UCSD-AML1 (cell line): ENCODE measurements around the gene OTUB2.

Experiments
- DNase-seq: peaks from one replicate; lab custom pipeline; 2025; ENCODE audit not compliant: unreplicated experiment; lab: John Stamatoyannopoulos, UW

The OTUB2 gene

DNA sequence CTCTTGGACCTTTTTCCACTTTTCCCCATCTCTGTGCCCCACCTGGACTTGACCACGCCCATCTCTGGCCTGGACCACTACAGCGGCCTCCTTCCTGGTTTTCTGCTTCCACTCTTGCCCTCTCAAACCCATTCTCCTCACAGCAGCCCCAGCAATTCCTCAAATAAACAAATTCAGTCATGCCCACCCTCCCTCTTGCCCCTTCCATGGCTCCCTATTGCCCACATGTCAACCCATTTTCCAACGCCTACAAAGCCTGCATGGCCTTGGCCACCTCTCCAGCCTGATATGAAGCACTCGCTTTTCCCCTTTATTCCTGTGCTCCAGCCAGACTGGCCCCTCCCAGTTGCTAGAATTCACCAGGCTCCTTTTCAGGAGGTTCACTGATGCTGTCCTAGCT, 5.9 kb upstream of the OTUB2 start:
- DNase-seq, result no peak

DNA sequence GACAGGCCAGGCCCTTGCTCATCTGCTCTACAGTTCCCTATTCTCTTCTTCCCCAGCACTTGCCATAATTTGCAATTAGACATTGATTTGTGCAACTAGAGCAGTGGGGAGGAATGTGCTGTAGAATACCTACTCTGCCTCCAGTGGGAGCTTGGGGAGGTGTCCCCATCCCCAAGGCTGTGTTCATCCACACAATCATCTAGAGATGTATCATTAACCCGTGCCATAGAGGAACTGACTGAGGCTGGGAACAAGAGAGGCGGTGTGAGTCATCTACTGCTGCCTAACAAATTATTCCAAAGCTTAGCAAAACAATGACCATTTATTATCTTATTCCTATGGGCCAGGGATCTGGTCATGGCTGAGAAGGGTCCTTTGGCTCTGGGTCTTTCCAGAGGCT, 5.1 kb upstream of the OTUB2 start:
- no peak for DNase-seq

DNA sequence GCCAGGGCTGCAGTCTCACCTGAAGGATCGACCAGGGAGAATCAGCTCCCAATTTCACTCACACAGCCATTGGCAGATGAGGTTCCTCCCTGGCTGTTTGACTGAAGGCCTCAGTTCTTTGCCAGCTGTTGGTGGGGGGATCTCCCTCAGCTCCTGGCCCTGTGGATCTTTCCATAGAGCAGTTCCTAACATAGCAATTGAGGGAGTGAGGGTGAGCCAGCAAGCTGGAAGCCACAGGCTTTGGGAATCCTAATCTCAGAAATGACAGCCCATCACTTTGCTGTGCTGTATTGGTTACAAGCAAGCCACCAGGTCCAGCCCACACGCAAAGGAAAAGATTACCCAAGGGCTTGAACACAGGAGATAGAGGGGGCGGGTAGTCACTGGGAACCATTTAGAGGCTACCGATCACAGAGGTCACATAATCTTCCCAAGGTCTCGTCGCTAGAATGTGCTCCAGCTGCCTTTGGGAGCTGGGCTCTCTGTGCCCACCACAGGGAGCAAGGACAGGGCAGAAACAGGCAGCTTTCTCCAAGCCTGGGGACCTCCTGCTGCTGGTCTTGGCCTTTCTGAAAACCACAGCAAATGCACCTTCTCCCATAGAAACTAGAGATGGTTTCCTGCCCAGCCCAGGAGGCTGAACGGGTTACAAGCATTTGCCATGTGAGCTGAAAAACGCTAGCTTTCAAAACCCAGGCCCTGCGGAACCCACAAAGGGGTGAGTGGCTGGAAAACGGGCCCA, 4.6 kb upstream of the OTUB2 start:
- no peak for DNase-seq

DNA sequence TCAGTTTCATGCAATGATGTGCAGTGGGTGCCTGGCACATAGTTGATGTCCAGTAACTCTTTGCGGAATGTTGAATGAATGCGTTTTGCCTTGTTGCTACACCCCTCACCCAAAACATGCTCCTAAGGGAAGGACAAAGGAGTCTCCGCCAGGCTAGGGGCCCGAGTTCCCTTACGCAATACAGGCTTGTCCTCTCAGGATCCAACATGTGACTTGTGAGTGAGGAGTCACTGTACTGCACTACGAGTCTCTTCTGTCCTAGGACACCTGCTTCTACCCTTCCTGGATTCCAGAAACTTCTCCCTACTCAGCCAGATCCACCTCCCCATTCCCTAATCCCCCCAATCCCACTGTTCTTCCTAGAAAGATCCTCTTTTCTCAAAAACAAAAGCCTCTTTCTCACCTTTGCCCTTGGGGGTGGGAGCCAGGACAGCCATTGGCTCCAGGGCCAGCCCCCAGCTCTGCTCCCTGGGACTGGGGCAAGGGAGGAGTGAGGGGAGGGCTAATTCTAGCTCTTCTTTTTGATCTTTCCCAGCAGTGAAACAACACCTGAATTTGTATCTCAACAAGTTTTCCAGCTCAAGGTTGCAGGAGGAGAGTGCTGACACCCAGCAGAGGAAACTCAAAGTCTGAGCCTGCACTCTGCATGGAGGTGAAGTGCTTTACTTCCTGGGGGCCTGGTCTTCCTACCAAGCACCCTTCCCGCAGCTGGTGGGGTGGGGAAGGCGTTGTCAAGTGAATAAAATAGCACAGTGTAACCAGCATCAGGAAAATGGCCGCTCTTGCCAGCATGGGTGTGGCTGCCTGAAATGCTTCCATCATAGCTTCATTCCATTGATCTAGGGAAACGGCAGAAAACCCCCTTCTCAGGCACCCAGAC, 3.4 kb upstream of the OTUB2 start:
- no peak for DNase-seq

DNA sequence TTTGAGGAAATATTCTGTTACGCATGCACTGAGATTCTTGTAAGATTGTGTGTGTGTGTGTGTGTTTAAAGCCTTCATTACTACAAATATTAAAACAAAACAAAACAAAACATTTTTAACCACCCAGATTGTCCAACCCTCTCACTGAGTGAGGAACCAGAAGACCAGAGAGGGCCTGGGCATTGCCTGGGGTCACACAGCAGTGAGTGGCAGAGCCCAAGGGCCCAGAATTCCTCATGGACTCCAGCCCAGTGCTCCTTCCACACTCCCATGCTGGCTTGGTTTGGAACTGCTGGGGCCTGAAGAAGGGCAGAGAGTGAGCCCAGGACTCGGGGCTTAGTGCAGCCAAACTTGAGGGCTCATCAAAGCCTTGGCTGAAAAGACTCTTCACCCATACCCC, 1.6 kb upstream of the OTUB2 start:
- no peak for DNase-seq

DNA sequence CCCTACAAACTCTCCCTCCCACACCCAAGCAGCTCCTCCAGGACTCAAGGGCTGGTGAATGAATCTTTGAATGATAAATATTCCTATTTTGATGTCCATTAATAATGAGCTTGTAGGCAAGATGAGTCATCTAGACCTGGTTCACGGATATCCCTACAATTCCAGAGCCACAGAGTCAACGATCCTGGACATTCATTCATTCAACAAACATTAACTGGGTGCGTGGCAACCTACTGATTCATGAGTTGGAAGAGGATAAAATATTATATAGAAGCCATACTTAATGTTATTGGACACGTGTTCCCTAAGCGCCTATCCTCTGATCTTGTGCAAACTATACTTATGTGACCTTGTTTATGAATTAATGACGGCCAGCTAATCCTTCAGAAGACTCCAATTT, 420 bp upstream of the OTUB2 start:
- no peak for DNase-seq

DNA sequence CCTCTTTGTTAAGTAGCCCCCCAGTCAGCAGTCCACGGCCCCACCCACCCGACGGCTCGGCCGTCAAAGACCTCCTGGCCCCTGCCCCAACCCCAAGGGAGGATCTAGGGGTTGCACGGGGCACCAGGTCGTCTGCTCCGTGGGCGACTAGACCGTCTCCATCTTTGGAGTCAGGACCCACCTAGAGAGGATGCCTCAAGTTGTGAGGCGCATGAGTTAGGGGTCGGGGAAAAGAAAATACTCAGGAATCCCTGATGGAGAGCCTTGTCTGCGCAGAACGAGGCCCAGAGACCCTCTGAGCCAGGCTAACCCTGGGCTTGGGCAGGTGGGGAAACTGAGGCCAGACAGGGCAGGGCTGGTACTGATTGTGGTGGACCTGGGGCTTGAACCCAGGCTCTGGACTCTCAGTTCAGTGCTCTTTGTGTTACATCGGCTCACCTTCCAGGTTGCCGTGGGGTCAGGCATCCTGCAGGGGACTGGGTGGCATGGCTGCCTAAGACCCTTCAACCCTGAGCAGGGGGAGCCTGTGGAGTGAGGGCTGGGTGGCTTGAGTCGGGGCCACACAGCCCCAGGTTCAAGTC, 839 bp downstream of the OTUB2 start:
- DNase-seq, result no peak

DNA sequence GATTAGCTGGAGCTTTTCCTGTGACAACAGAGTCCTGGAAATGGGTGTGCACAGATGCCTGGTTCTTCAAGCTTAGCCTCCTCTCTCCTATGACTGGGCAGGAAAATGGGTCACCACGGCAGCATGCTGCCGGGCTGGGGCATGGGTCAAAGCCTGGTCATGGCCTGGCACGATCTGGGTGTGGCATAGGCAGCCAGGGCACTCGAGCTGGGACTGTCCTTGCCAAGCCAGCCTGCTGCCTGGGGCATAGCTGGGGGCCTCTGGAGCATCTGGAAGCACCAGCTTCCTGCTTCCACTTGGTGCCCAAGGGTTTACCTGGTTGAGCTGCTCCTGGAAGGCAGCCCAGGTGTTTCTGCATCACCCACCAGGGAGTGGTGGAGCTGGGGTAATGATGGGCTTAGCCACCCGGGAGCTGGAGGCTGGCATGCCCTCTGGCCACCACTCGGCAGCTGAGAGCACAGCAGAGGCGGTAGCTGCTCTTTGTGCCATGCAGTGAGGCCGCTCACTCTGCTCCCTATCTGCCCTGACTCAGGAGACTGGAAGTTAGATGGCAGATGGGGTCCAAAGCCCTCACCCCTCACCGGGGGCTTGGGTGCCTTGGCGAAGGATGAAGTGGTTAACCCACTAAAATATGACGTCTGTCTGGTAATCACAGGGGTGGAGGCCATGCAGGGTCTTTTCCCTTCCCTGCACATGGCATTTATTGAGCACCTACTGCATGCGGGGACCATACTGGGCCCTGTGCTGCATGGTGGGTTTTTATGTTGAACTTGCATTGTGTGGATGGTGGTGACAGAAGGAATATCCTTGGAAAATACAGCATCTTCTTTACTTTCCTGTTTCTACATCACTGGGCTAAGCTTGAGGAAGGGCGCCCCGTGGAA, 1.7 kb downstream of the OTUB2 start:
- DNase-seq, result no peak

DNA sequence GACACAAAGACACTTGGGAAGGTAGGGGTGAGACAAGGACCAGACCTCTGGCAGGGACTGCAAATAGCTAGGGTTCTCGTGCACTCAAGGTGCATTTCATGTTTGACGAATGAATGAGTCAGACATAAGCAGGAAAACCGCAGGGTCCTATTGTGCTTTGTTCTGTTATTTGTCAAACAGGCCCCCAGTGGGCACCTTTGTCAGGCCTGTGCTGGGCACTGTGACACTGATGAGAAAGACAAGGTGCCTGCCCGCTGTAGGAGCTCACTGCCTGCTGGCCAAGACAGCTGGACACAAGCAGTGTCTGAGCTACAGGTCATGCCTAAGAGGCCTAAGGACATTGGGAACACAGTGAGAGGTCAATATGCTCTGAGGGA, 2.3 kb downstream of the OTUB2 start:
- DNase-seq, result peak; percentile 40

DNA sequence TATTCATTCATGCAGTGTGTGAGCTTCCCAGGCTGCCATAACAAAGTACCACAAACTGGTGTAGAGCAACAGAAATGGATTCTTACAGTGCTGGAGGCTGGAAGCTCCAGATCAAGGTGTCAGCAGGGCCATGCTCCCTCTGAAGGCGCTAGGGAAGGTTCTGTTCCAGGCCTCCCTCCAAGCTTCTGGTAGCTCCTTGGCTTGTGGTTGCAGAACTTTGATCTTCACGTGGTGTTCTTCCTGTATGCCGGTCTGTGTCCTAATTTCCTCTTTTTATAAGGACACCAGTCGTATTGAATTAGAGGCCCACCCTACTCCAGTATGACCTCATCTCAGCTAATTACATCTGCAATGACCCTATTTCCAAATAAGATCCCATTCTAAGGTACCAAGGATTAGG, 3.1 kb downstream of the OTUB2 start:
- no peak for DNase-seq

DNA sequence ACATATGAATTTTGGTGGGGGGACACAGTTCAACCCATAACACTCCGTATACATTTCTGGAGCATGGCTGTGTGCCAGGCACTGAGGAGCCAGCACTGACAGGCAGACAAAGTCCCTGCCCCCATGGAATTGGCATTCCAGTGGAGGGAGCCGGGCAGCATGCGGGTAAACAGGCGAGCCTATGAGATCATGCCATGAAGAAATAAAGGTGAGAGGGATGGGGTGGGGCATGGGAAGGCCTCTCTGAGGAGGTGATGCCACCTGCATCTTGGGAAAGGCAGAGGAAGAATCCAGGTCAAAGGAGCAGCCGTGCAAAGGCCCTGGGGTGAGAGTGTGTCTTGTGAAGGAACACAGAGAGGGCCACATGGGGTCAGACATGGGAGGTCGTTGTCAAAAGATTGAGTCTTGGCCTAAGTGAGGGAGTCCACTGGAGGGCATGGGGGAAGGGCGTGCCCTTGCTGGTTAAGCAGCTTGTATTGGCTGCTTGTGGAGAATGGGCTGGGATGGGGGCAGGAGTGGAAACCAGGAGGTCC, 3.6 kb downstream of the OTUB2 start:
- no peak for DNase-seq

DNA sequence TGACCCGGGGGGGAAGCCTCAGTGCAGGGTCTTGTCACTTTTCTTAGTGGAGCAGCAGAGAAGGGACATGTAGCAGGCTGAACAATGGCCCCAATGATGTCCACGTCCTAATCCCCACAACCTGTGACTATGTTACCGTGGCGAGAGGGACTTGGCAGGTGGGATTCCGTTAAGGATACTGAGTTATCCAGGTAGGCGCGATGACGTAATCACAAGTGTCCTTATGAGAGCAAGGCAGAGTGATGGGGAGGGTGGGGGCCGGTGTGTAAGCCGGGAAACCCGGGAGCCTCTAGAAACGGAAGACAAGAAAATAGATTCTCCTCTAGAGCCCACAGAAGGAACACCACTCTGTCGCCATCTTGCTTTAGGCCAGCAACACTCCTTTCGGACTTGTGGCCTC, 4.4 kb downstream of the OTUB2 start:
- no peak for DNase-seq

DNA sequence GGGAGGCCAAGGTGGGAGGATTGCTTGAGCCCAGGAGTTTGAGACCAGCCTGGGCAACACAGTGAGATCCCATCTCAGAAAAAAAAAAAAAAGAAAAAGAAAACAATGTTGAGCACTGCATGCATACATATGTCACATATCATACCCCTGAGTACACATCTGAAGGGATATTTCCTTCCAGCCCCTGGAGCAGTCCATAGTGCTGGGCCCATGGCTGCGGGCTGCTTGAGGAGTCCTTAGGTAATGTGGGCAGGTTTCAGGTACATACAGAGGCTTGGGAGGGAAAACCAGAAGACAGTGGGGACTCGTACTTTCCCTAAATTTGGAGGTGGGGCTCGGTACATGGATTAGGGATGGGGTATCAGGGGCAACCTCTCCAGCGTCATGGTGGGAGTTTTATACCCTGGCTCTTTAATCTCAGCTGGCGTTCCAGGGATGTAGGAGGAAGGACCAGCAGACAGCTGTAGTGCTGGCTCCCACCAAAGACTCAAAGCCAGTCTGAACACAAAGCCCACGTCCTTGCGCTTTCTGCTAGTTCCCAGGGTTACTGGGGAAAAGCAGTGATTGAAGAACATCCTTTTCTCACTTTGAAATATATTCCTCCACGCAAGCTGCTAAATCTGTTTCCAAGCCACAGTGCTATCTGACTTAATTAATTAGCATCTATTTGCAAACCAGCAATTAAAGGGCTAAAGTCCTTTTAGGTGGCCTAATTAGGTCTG, 5.2 kb downstream of the OTUB2 start:
- no peak for DNase-seq

DNA sequence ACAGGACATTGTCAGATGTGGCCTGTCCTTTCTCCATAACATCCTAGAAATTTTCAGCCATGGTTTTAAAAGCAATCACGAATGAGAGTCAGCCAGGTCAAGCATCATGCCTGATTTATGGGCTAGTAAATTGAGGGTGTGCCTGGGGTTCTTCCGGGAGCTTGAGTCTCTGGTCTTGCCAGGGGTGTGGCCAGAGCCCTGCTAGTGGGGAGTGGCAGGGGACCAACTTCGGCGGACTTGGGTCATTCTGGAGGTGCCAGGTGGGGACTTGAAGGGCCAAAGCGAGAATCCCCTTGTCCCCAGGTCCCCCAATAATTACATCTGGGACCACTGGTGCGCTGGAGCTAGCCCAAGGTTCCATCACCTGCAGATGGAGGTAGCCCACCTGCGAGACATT, 5.7 kb downstream of the OTUB2 start:
- DNase-seq, result no peak

DNA sequence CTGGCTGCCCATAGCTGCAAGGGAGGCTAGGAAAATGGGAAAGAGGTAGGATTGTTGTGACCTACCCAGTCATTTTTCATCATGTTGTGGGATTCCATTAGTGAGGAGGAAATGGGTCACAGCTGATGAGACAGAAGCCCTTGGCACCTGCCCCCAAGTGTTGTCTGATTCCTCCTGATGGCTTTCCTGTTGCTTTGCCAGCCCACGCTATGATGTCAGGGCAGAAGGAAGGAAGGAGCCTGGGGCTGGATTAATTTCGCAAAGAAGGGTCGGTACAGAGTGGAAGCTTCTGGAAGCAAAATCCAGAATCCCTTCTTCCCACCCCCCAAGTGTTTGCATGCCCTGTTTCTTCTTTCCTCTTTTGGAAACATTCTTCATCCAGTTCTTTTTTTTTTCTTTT, 8.7 kb downstream of the OTUB2 start:
- no peak for DNase-seq

DNA sequence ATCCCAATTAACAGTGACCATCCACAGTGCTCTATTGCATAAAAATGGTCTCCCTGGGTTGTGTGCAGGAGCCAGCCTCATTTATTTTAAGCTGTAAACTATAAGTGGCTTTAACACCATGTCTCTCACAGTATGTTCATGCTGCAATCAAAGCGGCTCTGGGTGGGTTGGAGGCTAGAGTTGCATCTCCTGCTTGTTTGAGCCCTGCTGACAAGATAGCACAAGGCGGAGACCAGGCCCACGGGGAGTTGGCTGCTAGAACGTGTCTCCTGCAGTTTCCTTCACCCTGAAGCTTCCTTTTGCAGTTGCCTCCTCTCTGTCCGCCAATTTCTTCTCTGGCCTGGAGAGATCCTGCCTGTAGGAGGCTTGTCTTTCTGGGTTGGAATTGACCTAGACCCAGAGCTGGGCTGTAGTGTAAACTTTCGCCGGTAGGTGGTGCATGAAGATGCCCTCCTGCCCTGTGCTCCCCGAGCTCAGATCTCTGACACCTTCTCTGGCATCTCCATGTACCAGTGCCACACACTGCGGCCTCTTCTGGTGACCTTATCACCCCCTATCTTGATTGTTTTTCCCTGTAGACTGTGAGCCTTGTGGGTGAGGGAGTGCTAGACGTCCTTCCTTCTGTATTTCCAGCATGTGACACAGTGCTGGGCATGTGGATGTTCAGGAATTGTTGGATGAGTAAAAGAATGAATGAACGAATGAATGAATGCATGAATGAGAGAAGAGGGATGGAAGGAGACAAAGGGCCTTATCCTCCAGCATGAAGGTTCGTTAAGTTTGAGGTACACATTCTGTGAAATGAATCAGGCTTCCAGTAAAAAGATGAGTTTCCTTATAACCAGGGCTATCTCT, 10.4 kb downstream of the OTUB2 start:
- DNase-seq, result peak; percentile 79

DNA sequence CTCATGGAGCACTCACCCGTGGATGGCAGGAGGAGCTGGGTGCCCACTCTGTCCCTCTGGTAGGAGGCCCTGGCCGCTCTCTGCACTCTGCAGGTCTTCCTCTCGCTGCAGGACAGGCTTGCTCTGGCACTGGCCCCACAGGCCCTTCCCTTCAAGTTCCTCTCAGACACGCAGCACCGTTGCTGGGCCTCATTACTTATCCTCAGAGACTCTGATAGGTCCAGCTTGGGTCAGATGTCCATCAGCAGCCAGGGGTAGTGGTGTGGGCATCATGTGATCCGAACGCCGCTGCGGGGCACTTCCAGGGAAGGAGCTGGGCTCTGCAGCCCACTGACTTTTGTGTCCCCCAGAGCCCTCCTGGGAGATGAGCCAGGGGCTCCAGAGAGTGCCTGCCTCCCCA, 11.8 kb downstream of the OTUB2 start:
- DNase-seq, result no peak

DNA sequence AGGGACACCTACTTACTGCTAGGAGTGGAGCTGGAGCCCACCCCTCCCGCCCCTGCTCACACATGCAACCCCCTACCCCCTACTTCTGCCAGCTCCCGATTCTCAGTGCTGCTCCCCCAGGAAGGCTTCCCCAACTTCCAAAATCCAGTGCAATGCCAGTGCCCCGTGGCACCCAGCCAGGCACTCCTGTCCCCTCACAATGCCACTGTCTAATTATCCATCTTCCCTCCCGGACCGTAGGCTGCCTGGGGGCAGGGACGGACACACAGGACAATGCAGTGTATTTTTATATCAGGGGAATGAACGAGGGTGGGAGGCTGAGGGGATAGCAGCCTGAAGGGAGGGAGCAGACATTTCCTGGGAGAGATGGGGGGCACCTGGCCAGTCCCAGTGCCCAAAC, 12.4 kb downstream of the OTUB2 start:
- DNase-seq, result no peak

DNA sequence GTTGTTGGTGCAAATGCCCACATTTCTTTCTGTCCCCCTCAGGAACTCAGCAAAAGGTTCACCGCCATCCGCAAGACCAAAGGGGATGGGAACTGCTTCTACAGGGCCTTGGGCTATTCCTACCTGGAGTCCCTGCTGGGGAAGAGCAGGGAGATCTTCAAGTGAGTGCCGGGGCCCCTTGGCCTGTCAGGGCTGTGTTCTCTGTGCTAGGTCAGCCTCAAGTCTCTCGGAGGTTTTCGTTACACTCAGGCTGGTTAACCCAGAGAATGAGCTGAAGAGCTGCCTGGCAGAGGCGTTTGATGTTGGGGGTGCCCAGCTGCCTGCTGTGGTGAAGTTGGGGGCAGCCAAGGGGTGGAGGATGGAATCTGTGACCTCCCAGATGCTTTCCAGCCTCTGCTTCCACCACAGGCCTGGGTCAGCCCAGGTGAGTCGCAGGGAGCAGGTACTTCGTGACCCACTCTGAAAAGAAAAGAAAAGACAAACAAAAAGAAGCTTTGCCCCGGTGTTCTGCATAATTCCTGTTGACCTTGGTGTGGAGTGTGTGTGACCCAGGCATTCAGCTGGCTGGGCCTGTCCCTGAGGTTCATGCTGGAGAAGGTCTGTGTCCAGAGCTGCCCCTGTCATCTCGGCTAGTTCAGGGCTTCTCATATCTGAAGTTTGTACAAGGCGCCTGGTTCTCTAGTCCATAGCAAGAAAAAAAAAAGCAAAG, 12.9 kb downstream of the OTUB2 start:
- no peak for DNase-seq
